OCI-LY7 (cell line): Measurements from ENCODE around the gene STAG1.

Experiments
- EZH2phosphoT487 ChIP-seq: fragments of 200-600 bp; sonication (generic); IDR thresholded peaks from 2 replicates; pipeline ENCODE4 v1.6.1; 2018; ENCODE audit warnings: low read depth, borderline replicate concordance, mild to moderate bottlenecking, mixed run types, antibody characterized with exemption, low read length, moderate library complexity, mixed read lengths
- TF ChIP-seq, protein P1 (sequence below): fragments of 200-600 bp; sonication (generic); conservative IDR thresholded peaks from 2 replicates; pipeline ENCODE4 v1.5.1; 2014; ENCODE audit warnings: mild to moderate bottlenecking, antibody characterized with exemption, low read length, moderate library complexity, mixed read lengths

DNA sequence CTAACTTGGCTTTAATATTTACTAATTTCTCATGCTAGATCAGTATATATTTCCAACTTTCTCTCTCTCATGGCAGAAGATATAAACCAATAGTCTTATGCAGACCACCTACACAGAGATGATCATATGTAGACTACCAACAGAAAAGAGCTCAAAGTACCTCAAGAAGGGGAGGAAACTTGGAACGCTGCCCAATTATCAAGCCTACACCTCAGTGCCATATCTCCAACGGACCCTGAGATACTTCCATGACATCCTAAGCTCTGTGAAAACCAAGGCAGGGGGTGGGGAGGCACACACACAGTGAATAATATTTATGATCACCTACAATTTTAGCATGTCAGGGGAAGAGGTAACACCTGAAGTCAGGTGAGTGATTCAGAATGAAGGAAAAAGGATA lies 100.6 kb downstream of the STAG1 start:
- TF ChIP-seq, protein P1, sequence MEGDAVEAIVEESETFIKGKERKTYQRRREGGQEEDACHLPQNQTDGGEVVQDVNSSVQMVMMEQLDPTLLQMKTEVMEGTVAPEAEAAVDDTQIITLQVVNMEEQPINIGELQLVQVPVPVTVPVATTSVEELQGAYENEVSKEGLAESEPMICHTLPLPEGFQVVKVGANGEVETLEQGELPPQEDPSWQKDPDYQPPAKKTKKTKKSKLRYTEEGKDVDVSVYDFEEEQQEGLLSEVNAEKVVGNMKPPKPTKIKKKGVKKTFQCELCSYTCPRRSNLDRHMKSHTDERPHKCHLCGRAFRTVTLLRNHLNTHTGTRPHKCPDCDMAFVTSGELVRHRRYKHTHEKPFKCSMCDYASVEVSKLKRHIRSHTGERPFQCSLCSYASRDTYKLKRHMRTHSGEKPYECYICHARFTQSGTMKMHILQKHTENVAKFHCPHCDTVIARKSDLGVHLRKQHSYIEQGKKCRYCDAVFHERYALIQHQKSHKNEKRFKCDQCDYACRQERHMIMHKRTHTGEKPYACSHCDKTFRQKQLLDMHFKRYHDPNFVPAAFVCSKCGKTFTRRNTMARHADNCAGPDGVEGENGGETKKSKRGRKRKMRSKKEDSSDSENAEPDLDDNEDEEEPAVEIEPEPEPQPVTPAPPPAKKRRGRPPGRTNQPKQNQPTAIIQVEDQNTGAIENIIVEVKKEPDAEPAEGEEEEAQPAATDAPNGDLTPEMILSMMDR = no peak
- no peak for TF ChIP-seq EZH2phosphoT487
